HG03060 (cell line): ENCODE results near the gene LSAMP.

Experiments
- ATAC-seq: cut with Tn5 transposase; IDR thresholded peaks from one replicate; pipeline ENCODE4 v1.9.1; 2021; ENCODE audit warnings: low read depth, moderate number of reproducible peaks; ENCODE audit not compliant: unreplicated experiment

The LSAMP gene

GRCh38 chr3:116034794-116035193 lies 410.5 kb downstream of the LSAMP start:
- ATAC-seq = no peak

- ATAC-seq = no peak
These were observed 411.2 kb downstream of the LSAMP start for GRCh38 chr3:116034086-116034485.

GRCh38 chr3:116033516-116033915 lies 411.8 kb downstream of the LSAMP start:
- ATAC-seq = no peak

GRCh38 chr3:116032176-116032575 lies 413.1 kb downstream of the LSAMP start:
- ATAC-seq = no peak

GRCh38 chr3:116030131-116030850 lies 415.0 kb downstream of the LSAMP start:
- no peak for ATAC-seq

GRCh38 chr3:116029266-116029665 lies 416.0 kb downstream of the LSAMP start:
- ATAC-seq = no peak

- ATAC-seq = no peak
These were observed 417.1 kb downstream of the LSAMP start for GRCh38 chr3:116028157-116028556.

- no peak for ATAC-seq
These were observed 424.3 kb downstream of the LSAMP start for GRCh38 chr3:116020989-116021388.

- ATAC-seq = peak; percentile 76
These were observed 424.8 kb downstream of the LSAMP start for GRCh38 chr3:116020495-116020894.

GRCh38 chr3:116019254-116019763 lies 426.0 kb downstream of the LSAMP start:
- no peak for ATAC-seq

- ATAC-seq = no peak
These were observed 426.6 kb downstream of the LSAMP start for GRCh38 chr3:116018646-116019045.

GRCh38 chr3:116015931-116016330 lies 429.4 kb downstream of the LSAMP start:
- ATAC-seq = no peak

GRCh38 chr3:116007000-116007399 lies 438.3 kb downstream of the LSAMP start:
- ATAC-seq = no peak

- no peak for ATAC-seq
These were observed 439.9 kb downstream of the LSAMP start for GRCh38 chr3:116005404-116005803.

GRCh38 chr3:116002235-116002634 lies 443.1 kb downstream of the LSAMP start:
- no peak for ATAC-seq

GRCh38 chr3:116001151-116001621 lies 444.1 kb downstream of the LSAMP start:
- no peak for ATAC-seq

GRCh38 chr3:116000311-116000710 lies 445.0 kb downstream of the LSAMP start:
- ATAC-seq = peak; percentile 85

GRCh38 chr3:115999613-116000012 lies 445.7 kb downstream of the LSAMP start:
- no peak for ATAC-seq

- ATAC-seq = no peak
These were observed 446.2 kb downstream of the LSAMP start for GRCh38 chr3:115999001-115999585.

- ATAC-seq = no peak
These were observed 448.7 kb downstream of the LSAMP start for GRCh38 chr3:115996420-115997108.

- ATAC-seq = no peak
These were observed 454.6 kb downstream of the LSAMP start for GRCh38 chr3:115990669-115991068.
